Measurements from ENCODE around the gene PTK6.

The PTK6 gene

DNA sequence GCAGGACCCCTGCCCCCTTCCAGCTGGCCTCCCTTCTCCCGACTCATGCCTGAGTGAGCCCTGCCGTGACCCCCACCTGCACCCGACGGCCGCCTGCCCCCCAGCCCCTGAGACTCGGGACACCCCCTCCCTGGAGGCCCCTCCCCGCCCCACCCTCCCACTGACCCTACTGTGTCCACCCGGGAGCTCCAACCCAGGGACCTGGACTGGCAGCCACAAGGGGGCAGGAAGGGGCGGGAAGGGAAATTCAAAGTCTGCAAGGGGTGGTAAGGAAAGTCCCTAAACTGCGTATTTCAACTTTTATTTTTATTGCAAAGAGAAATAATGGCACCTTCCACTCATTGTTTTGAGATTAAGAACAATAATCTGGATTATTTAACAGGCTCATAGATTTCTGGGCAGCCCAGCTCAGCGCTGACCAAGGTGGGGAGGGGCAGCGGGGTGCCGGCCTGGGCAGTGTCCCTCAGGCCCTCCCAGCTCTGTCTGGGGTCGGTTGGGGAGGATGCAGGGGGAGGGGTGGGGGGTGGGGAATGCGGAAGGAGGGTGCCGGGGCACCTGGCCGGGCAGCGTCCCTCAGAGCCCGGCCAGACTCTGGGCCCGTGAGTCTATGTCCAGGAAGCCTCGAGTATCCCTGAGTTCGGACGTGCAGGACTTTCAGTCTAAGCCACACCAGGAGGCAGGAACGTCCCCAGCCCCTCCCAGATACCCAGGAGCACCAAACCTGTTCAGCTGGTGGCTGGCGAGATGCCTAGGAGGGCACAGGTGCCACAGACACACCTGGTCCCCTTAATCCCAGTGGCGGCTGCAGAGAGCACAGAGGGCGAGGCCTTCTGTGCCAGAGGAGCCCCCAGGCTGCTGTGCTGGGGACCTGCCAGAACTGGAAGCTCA is 1.3 kb upstream of the PTK6 start:
- peak overlapping the region in 1 of 2 donors; percentile 21 for H3K4me3 ChIP-seq (ENCODE audit: low read depth in 1 of 2, low read length in 2 of 2)
- no peaks in the 10 kb centered on the region for H3K4me1 ChIP-seq (ENCODE audit: insufficient read depth, low read length)
- no peaks in the 10 kb centered on the region for H3K9me3 ChIP-seq (ENCODE audit: low read length)
- H3K36me3 ChIP-seq (ENCODE audit: insufficient read depth, low read length) = no peaks in the 10 kb centered on the region
- H3K27ac ChIP-seq (ENCODE audit: low read depth, low read length) = no peak overlapping the region
- peaks cover 0 to 33% of the 10 kb centered on the region in 2 donors for H3K27me3 ChIP-seq (ENCODE audit: control insufficient read depth in 1 of 2, insufficient read depth in 2 of 2, low read length in 2 of 2)
- no peak overlapping the region for H3K9ac ChIP-seq (ENCODE audit: low read length)

DNA sequence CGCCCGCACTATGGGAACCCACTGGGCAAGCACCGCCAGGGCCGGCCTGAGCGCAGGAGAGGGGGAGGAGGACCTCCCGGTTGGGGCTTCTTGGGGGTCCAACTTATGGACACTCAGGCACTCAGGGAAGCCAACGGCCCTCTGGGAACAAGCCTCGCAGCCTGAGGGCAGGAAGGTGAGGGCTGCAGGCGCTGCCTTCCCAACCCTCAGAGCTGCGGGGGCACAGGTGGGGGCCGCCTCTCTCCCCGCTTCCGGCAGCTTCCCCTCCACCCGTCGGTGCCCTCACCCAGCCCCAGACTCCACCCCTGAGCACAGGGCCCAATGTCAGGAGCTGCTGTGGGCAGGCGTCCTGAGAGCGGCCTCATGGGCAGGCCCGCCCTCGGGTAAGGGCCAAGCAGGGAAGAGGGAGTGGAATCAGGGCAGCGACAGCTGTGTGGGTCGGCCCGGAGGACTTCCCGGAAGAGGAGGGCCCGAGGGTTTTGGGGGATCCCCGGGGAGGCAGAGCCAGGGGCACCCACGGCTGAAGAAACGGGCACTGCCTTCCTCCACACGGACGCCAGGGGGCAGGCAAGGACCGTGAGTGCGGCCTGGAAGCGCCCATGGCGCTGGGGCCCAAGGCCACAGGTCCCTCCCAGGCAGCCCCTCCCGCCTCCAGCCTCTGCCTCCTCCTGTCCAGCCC is 488 bp upstream of the PTK6 start:
- Histone ChIP-seq H3K27ac (ENCODE audit: low read depth, low read length) (no peak overlapping the region), H3K27me3 (ENCODE audit: control insufficient read depth in 1 of 2, insufficient read depth in 2 of 2, low read length in 2 of 2) (peaks cover 0 to 36% of the 10 kb centered on the region in 2 donors), H3K36me3 (ENCODE audit: insufficient read depth, low read length) (no peaks in the 10 kb centered on the region), H3K4me3 (ENCODE audit: low read depth in 1 of 2, low read length in 2 of 2) (peak overlapping the region in 1 of 2 donors; percentile 21), H3K9ac (ENCODE audit: low read length) (no peak overlapping the region), H3K9me3 (ENCODE audit: low read length) (no peaks in the 10 kb centered on the region), H3K4me1 (ENCODE audit: insufficient read depth, low read length) (no peaks in the 10 kb centered on the region)

DNA sequence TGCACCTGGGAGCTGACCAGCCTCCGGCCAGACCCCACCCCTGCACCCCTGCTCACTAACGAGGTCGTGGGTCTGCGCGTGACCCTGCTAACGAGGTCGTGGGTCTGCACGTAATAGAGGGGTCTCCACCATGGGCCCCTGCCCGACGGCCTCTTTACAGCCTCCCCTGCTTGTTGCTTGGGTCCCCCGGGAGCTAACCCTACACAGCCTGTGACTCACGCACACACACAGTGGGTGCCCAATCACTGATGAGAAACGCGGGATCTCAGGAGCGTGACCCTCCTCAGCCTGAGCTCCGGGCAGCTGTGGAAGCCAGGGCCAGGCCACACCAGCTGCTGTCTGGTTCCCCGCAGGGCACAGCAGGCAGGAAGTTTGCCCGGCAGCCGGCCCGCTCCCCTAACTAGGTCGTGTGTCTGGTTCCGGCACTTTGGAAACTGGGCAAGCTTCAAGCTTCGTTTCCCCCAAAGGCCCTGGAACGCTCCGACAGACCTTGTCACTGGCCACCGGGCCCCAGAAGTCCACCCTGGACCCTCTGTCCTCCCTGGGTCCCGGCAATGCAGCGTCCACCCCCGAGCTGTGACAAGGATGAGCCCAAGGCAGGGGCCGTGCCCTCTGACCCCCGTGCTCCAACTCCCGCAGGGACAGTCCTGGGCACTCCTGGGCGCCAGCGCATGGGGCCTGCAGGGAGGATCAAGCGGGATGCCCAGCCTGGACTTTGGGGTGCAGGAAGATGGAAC is 767 bp downstream of the PTK6 start:
- Histone ChIP-seq H3K27ac (ENCODE audit: low read depth, low read length) (no peak overlapping the region), H3K9ac (ENCODE audit: low read length) (no peak overlapping the region), H3K36me3 (ENCODE audit: insufficient read depth, low read length) (no peaks in the 10 kb centered on the region), H3K27me3 (ENCODE audit: control insufficient read depth in 1 of 2, insufficient read depth in 2 of 2, low read length in 2 of 2) (peaks cover 0 to 41% of the 10 kb centered on the region in 2 donors), H3K4me3 (ENCODE audit: low read depth in 1 of 2, low read length in 2 of 2) (no peak overlapping the region), H3K4me1 (ENCODE audit: insufficient read depth, low read length) (no peaks in the 10 kb centered on the region), H3K9me3 (ENCODE audit: low read length) (no peaks in the 10 kb centered on the region)

DNA sequence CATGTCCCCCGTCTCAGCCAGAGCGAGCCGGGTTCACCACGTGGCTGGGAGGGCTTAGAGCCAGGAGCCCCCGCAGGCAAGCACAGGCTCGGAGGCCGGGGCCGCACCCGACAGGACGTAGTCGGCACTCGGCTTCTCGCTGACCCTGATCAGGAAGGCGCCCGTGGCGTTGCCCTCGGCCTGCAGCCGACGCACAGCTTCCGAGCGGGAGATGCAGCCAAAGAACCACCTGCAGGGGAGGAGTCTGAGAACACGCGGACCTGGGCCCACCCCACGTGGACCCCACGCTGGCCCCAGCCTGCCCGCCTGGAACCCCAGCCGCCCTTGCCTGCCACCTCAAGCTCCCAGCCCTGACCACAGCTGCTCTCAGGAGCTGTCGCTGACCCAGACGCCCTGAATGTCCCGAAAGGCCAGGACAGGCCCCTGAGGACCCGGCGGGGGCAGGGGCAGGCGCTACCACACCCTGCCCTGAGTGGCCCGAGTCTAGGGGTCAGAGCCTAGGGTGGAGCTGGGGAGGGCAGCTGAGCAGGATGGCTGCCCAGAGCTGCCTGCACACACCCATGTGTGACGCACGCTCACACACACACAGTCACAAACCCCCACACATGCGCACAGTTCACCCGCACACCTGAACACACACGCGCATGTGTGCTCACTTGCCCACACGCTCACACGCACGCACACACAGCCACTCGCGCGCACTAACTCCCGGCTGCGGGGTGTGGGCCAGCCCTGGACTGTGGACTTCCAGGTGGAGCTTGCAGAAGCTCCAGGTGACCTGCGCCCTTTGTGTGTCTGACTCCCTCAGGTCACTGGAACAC is 2.1 kb downstream of the PTK6 start:
- Histone ChIP-seq H3K4me3 (ENCODE audit: low read depth in 1 of 2, low read length in 2 of 2) (no peak overlapping the region), H3K4me1 (ENCODE audit: insufficient read depth, low read length) (no peaks in the 10 kb centered on the region), H3K27ac (ENCODE audit: low read depth, low read length) (no peak overlapping the region), H3K36me3 (ENCODE audit: insufficient read depth, low read length) (no peaks in the 10 kb centered on the region), H3K27me3 (ENCODE audit: control insufficient read depth in 1 of 2, insufficient read depth in 2 of 2, low read length in 2 of 2) (peaks cover 0 to 48% of the 10 kb centered on the region in 2 donors), H3K9ac (ENCODE audit: low read length) (no peak overlapping the region), H3K9me3 (ENCODE audit: low read length) (no peaks in the 10 kb centered on the region)

DNA sequence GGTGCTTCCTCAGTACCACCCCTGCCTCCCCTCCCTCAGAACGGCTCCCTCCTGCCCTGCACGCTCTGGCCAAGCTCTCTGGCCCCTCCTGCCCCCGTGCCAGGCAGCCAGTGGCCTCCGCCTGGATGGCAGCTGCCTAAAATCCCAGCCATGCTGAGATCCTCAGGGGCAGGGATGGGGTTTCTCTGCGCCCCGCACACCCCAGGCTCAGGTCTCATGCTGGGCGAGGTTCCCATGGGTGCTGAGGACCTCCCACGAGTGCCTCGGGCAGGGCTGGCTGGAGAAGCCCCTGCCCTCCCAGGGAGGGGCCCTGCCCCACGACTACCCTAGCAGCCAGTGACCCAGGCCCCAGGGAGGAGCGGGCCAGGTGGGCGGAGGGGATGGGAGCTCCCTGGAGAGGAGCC is 2.7 kb downstream of the PTK6 start:
- Histone ChIP-seq H3K27me3 (ENCODE audit: control insufficient read depth in 1 of 2, insufficient read depth in 2 of 2, low read length in 2 of 2) (peaks cover 0 to 50% of the 10 kb centered on the region in 2 donors), H3K27ac (ENCODE audit: low read depth, low read length) (no peak overlapping the region), H3K4me1 (ENCODE audit: insufficient read depth, low read length) (no peaks in the 10 kb centered on the region), H3K4me3 (ENCODE audit: low read depth in 1 of 2, low read length in 2 of 2) (no peak overlapping the region), H3K36me3 (ENCODE audit: insufficient read depth, low read length) (no peaks in the 10 kb centered on the region), H3K9me3 (ENCODE audit: low read length) (no peaks in the 10 kb centered on the region), H3K9ac (ENCODE audit: low read length) (no peak overlapping the region)

DNA sequence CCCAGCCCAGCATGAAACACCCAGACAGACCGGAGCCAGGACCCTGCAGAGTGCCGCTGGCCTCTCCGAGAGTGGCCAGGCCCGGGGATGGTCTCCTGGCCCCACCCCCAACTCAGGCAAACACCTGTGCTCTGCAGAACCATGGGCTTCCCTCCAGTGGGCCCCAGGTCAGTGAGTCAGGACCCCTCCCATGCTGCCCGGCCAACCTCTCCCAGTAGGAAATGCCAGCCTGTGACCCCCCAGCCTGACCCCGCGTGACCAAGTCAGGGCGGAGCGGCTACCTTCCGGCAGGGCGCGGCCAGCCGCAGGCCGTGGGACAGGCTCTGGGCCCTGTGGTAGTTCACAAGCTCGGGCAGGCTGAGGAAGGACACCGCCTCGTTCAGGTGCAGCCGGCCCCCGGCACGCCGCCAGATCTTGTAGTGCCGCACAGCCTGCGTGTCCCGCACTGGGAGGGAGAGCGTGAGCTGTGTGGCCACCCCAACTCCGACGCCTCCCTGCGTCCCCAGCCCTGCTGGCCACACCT is 3.2 kb downstream of the PTK6 start:
- Histone ChIP-seq H3K9ac (ENCODE audit: low read length) (no peak overlapping the region), H3K4me3 (ENCODE audit: low read depth in 1 of 2, low read length in 2 of 2) (no peak overlapping the region), H3K36me3 (ENCODE audit: insufficient read depth, low read length) (no peaks in the 10 kb centered on the region), H3K27me3 (ENCODE audit: control insufficient read depth in 1 of 2, insufficient read depth in 2 of 2, low read length in 2 of 2) (peaks cover 0 to 50% of the 10 kb centered on the region in 2 donors), H3K27ac (ENCODE audit: low read depth, low read length) (no peak overlapping the region), H3K4me1 (ENCODE audit: insufficient read depth, low read length) (no peaks in the 10 kb centered on the region), H3K9me3 (ENCODE audit: low read length) (no peaks in the 10 kb centered on the region)

DNA sequence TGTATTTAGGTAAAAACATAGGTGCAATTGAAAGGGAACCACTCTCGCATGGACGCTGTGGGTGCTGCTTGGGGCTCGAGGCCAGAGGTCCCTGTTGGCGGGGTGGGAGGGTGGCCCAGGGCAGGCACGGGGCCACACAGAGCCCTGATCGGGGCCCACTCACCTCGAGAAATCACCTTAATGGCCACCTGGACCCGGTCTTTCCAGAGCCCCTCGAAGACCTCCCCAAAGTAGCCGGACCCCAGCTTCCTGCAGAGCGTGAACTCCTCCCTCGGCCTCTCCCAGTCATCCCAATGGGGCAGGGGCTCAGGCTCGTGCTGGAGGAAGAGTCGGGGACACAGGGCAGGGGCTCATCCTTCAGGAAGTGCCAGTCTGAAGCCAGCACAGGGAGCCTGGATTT is 3.8 kb downstream of the PTK6 start:
- H3K4me1 ChIP-seq (ENCODE audit: insufficient read depth, low read length) = no peaks in the 10 kb centered on the region
- H3K36me3 ChIP-seq (ENCODE audit: insufficient read depth, low read length) = no peaks in the 10 kb centered on the region
- no peak overlapping the region for H3K4me3 ChIP-seq (ENCODE audit: low read depth in 1 of 2, low read length in 2 of 2)
- no peaks in the 10 kb centered on the region for H3K9me3 ChIP-seq (ENCODE audit: low read length)
- H3K27me3 ChIP-seq (ENCODE audit: control insufficient read depth in 1 of 2, insufficient read depth in 2 of 2, low read length in 2 of 2) = peaks cover 0 to 50% of the 10 kb centered on the region in 2 donors
- H3K9ac ChIP-seq (ENCODE audit: low read length) = no peak overlapping the region
- H3K27ac ChIP-seq (ENCODE audit: low read depth, low read length) = no peak overlapping the region

DNA sequence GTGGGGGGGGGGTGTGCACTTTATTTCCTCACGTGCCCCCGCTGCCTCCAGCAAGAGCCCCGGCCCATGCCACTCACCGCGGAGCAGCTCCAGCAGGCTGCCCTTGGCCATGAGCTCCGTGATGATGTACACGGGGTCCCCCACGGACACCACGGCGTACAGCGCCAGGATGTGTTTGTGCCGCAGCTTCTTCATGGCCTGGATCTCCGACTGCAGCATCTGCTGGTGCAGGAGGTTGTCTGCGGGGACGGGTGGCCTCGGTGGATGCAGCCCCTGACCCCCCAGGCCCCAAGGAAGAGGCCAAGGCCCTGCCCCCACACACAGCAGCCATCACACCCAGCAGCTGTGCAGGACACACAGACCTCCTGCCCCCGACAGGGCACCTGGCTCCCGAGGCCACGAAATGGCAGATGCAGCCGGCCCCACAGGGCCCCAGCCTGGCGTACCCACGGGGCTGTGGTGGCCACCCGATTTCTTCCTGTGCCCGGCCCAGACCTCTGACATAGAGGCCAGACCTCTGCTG is 4.7 kb downstream of the PTK6 start:
- no peaks in the 10 kb centered on the region for H3K4me1 ChIP-seq (ENCODE audit: insufficient read depth, low read length)
- no peak overlapping the region for H3K9ac ChIP-seq (ENCODE audit: low read length)
- peaks cover 0 to 47% of the 10 kb centered on the region in 2 donors for H3K27me3 ChIP-seq (ENCODE audit: control insufficient read depth in 1 of 2, insufficient read depth in 2 of 2, low read length in 2 of 2)
- H3K27ac ChIP-seq (ENCODE audit: low read depth, low read length) = no peak overlapping the region
- no peaks in the 10 kb centered on the region for H3K9me3 ChIP-seq (ENCODE audit: low read length)
- H3K36me3 ChIP-seq (ENCODE audit: insufficient read depth, low read length) = no peaks in the 10 kb centered on the region
- H3K4me3 ChIP-seq (ENCODE audit: low read depth in 1 of 2, low read length in 2 of 2) = no peak overlapping the region

DNA sequence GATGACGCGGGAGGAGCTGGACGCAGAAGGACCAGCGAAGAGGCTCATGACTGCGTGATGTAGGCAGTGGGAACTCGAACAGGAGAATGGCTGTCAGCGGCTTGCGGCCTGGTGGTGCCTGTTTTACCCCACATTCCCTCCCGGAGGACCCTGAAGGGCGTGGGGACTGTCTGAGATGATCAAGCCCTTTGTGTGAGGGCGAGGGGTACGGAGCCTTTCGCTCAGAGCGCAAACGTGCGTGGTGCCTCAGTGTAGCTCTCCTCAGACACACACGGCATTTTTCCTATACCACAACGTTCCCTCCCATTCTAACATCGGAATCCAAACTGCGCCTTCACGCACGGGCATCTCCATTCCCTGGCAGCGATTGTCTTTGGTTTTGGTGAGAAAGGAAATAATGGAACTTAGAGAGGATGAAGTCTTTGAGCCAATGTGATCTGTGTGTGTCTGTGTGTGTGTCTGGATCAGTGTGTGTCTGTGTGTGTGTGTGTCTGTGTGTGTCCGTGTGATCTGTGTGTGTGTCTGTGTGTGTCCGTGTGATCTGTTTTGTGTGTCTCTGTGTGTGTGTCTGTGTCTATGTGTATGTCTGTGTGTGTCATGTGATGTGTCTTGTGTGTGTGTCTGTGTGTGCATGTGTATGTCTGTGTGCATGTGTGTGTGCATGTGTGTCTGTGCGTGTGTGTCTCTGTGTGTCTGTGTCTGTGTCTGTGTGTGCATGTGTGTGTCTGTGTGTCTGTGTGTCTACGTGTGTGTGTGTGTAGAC is 5.3 kb downstream of the PTK6 start:
- Histone ChIP-seq H3K4me1 (ENCODE audit: insufficient read depth, low read length) (no peaks in the 10 kb centered on the region), H3K9ac (ENCODE audit: low read length) (no peak overlapping the region)

DNA sequence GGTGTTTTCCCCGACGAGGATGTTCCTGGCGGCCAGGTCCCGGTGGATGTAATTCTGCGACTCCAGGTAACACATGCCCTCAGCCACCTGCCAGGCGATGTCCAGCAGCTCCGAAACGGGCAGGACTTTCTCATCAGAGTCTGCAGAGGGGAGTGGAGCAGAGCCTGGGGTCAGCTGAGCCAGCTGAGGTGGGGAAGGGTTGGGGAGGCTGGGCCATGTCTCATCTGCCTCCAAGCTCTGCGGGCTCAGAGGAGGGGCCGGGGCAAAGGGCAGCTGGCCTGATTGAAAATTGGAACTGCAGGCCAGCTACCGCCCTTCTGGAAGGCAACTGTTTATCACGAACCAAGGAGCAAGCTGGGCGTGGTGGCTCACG is 6.4 kb downstream of the PTK6 start:
- Histone ChIP-seq H3K4me3 (ENCODE audit: low read depth in 1 of 2, low read length in 2 of 2) (no peak overlapping the region), H3K9me3 (ENCODE audit: low read length) (no peaks in the 10 kb centered on the region), H3K27me3 (ENCODE audit: control insufficient read depth in 1 of 2, insufficient read depth in 2 of 2, low read length in 2 of 2) (peaks cover 0 to 37% of the 10 kb centered on the region in 2 donors), H3K4me1 (ENCODE audit: insufficient read depth, low read length) (no peaks in the 10 kb centered on the region), H3K27ac (ENCODE audit: low read depth, low read length) (no peak overlapping the region), H3K9ac (ENCODE audit: low read length) (no peak overlapping the region), H3K36me3 (ENCODE audit: insufficient read depth, low read length) (no peaks in the 10 kb centered on the region)

More for the DNA sequence above, 5.3 kb downstream of the PTK6 start:
- H3K27me3 ChIP-seq (ENCODE audit: control insufficient read depth in 1 of 2, insufficient read depth in 2 of 2, low read length in 2 of 2) = peaks cover 0 to 41% of the 10 kb centered on the region in 2 donors
- no peak overlapping the region for H3K4me3 ChIP-seq (ENCODE audit: low read depth in 1 of 2, low read length in 2 of 2)
- H3K27ac ChIP-seq (ENCODE audit: low read depth, low read length) = no peak overlapping the region
- H3K36me3 ChIP-seq (ENCODE audit: insufficient read depth, low read length) = no peaks in the 10 kb centered on the region
- H3K9me3 ChIP-seq (ENCODE audit: low read length) = no peaks in the 10 kb centered on the region
